Thoracic aorta (tissue), 2 donors: Measurements from ENCODE around the gene TOMM6. TPM values are rescaled to one million over a fixed set of nuclear protein-coding genes. Genes with fewer than 3 reads are reported as not detected.

Experiments
- ATAC-seq: fragments of 150-250 bp; one replicate; pipeline ENCODE4 v1.8.0; 2017; ENCODE audit warnings: low read depth; ENCODE audit not compliant: insufficient number of reproducible peaks, low FRiP score
- DNase-seq: peaks from one replicate; pipeline ENCODE4 v3.0.0-alpha.2; 2020; ENCODE audit warnings: low spot score
- H3K27ac ChIP-seq, 2 donors: fragments of 200-600 bp; sonication (generic); 1 replicate in 1 of 2; 2 replicates in 1 of 2; pipeline ENCODE4 v1.5.1; 2016; ENCODE audit warnings: mild to moderate bottlenecking in 2 of 2, moderate library complexity in 2 of 2
- H3K27me3 ChIP-seq: fragments of 200-600 bp; sonication (generic); replicated peaks from 2 replicates; pipeline ENCODE4 v1.6.0; 2016; ENCODE audit warnings: mild to moderate bottlenecking; ENCODE audit not compliant: insufficient read depth
- H3K36me3 ChIP-seq: fragments of 200-600 bp; sonication (generic); one replicate; pipeline ENCODE4 v1.5.1; 2016
- H3K4me1 ChIP-seq, 2 donors: fragments of 200-600 bp; sonication (generic); 1 replicate in 1 of 2; 2 replicates in 1 of 2; pipeline versions ENCODE4 v1.5.1 to v1.6.0; 2016; ENCODE audit warnings: low read depth in 2 of 2, mild to moderate bottlenecking in 1 of 2; ENCODE audit not compliant: control insufficient read depth in 1 of 2
- H3K4me3 ChIP-seq: fragments of 200-600 bp; sonication (generic); 2 replicates; pipeline ENCODE4 v1.5.1; 2016; ENCODE audit warnings: mild to moderate bottlenecking
- H3K9me3 ChIP-seq: fragments of 200-600 bp; sonication (generic); 2 replicates; pipeline ENCODE4 v1.5.1; 2016
- CTCF ChIP-seq: fragments of 200-600 bp; sonication (generic); IDR thresholded peaks from one replicate; pipeline ENCODE4 v1.5.1; 2019; ENCODE audit warnings: antibody characterized with exemption
- total RNA-seq, 2 donors: library from RNA; depleted of rRNA; stranded (reverse); fragments of >200 nt; gene quantifications; one replicate each; pipeline versions ENCODE4 v1.1.0 to v1.2.3, GENCODE V29; 2016

Gene TOMM6
- total RNA-seq, 2 donors from 2014 or later: 62.7 to 63.1 TPM

DNA sequence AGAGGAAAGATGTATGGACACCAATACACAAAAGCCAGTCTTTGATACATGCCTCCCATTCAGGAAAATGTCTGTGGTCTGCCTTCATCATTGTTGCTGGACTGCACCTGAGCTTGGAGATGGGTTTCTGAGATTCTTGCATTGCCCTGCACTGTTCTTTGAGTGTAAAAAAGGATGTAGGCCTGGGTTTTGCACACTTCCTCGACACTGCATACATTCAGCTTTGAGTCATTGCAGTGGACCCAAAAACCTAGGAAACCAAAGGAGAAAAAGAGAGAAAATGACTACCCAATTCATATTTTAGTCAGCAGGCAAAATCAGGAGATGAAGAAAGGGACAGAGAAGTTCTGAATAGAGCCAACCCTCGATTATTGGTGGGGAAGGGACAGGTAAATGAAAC is 9.0 kb downstream of the TOMM6 start:
- DNase-seq (no peak), ATAC-seq (no peak)
- Histone ChIP-seq H3K27me3 (no peaks in the 10 kb centered on the region), H3K4me1 (no peaks in the 10 kb centered on the region), H3K4me3 (no peak overlapping the region), H3K36me3 (peaks cover 9% of the 10 kb centered on the region), H3K27ac (no peak overlapping the region), H3K9me3 (no peaks in the 10 kb centered on the region)
- TF ChIP-seq CTCF: no peak

- no peak overlapping the region for H3K27ac ChIP-seq
- no peak overlapping the region for H3K4me3 ChIP-seq
- TF ChIP-seq CTCF: no peak
- DNase-seq (no peak), ATAC-seq (no peak)
- H3K9me3 ChIP-seq: no peaks in the 10 kb centered on the region
- H3K27me3 ChIP-seq: no peaks in the 10 kb centered on the region
- no peaks in the 10 kb centered on the region for H3K4me1 ChIP-seq
- H3K36me3 ChIP-seq: peaks cover 3% of the 10 kb centered on the region
Measured at GRCh38 chr6:41798901-41799558, 11.5 kb downstream of the TOMM6 start.

DNA sequence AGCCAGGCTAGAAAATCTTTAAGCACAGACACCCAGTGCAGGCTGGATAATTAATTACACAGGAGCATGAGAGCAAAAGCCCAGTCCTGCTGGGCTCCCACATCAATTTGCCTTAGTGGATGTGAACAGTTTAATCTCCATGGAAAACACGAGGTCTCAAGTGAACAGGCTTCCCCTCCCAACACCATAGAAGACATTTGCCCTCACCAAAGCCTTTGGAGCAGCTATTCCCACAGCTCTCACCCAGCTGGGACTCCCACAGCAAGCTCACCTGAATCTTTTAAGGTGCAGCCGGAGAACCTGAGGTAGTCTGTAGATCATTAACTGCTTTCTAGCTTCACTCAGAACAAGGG is 12.0 kb downstream of the TOMM6 start:
- Histone ChIP-seq H3K27ac (no peak overlapping the region), H3K36me3 (peaks cover 3% of the 10 kb centered on the region), H3K9me3 (no peaks in the 10 kb centered on the region), H3K4me1 (no peaks in the 10 kb centered on the region), H3K27me3 (no peaks in the 10 kb centered on the region), H3K4me3 (no peak overlapping the region)
- TF ChIP-seq CTCF: no peak
- DNase-seq: no peak
- no peak for ATAC-seq

- peaks cover 2% of the 10 kb centered on the region for H3K36me3 ChIP-seq
- H3K4me3 ChIP-seq: no peak overlapping the region
- H3K4me1 ChIP-seq: no peaks in the 10 kb centered on the region
- no peak overlapping the region for H3K27ac ChIP-seq
- no peak for TF ChIP-seq CTCF
- ATAC-seq (no peak), DNase-seq (no peak)
- H3K9me3 ChIP-seq: no peaks in the 10 kb centered on the region
- no peaks in the 10 kb centered on the region for H3K27me3 ChIP-seq
Measured at GRCh38 chr6:41801380-41801779, 13.9 kb downstream of the TOMM6 start.

DNA sequence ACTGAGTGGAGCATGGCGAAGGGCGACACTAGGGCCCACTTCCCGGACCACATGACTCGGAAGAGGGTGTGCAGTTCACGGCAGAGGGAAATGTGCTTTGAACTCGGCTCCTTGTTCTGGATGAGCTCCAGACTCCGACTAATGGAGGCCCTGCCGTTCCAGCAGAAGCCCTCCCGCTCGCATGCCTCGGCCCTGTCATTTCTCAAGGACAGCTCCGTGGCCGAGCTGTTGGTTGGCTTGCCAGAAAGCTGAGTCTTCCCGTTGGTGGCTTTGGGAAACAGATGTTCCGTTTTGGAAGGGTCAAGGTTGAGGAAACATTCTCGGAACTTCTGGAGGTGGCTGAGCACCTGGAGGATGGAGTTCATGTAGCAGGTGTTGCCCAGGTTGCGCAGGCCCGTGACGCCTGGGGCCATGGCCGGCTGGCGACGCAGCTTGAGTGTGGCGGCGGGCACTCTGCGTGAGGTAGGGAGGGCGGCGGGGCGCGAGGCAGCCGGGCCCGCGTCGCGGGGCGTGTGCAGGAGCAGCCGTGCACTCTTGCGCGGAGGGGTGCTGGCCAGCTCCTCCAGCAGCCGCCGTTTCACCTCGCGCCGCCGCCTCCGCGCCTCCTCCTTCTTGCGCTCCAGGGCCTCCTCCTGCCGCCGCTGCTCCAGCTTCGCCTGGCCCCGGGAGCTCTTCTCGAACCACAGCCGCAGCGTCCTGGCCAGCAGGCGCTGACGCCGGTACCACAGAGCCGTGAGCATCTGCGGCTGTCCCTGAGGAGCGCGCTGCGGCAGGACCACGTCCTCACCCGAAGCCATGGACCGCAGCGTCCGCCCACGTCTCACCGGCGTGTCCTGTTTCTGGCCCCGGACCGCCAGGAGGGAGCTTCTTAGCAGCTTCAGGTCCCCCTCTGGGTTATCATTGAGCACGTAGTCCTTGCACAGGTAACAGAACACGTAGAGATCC is 18.6 kb downstream of the TOMM6 start:
- Histone ChIP-seq H3K27me3 (no peaks in the 10 kb centered on the region), H3K4me3 (no peak overlapping the region), H3K27ac (no peak overlapping the region), H3K9me3 (no peaks in the 10 kb centered on the region), H3K36me3 (no peaks in the 10 kb centered on the region), H3K4me1 (no peaks in the 10 kb centered on the region)
- no peak for TF ChIP-seq CTCF
- DNase-seq (no peak), ATAC-seq (no peak)
